GM13977 (cell line): ENCODE results near the gene FEM1C.

ENCODE experiments used
- DNase-seq: peaks from one replicate; pipeline ENCODE4 v3.0.0; 2012; ENCODE audit warnings: low spot score
- CTCF ChIP-seq: IDR thresholded peaks from 2 replicates; pipeline ENCODE4 v1.5.1; 2012; ENCODE audit warnings: mild to moderate bottlenecking, control low read depth; ENCODE audit not compliant: insufficient read depth; ENCODE audit errors: extremely low read depth, missing control alignments
- in situ Hi-C: fragments of 300-500 bp; cut with MboI; formaldehyde crosslinking; loops from one replicate; pipeline ENCODE4 v1.12.0; 2022; ENCODE audit warnings: low sequenced_read_pairs, low pct_unique_long_range_greater_than_20kb, mixed read lengths, inconsistent platforms; ENCODE audit not compliant: unreplicated experiment

FEM1C gene

DNA sequence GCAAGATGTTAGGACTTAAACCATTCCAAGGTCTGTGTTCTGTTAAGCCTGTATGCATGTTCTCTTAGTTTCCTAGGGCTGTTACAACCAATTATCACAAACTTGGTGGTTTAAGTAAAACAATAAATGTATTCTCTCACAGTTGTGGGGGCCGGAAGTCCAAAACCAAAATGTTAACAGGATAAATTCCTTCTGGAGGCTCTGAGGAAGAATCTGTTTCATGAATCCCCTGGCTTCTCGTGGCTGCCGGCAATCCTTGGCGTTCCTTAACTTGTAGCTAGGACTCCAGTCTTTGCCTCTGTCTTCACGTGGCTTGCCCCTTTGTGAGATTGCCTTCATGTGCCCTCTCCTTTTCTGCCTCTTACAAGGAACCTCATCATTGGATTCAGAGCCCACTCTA, 30.4 kb downstream of the FEM1C start:
- no peak for DNase-seq
- in situ Hi-C loops, result no loop called here

DNA sequence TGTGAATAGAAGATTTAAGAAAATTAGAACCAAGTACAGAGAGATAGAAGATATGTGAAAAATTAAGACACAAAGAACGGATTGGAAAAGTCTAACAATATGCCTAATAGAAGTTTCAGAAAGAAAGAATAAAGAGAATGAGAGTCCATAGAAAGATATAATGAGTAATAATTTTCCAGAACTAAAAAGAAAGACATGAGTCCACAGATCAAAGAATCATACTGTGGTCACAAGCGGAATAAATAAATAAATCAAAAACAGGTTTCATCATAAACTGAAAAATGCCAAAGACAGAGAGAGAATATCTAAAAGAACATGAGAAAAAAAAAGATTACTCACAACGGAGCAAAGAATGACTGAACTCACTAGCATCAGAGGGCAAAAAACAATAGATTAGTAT, 32.9 kb downstream of the FEM1C start:
- TF ChIP-seq CTCF, result no peak
- no peak for DNase-seq
- in situ Hi-C loops, result no loop called here

More for the DNA sequence above, 30.4 kb downstream of the FEM1C start:
- no peak for TF ChIP-seq CTCF

- in situ Hi-C loops, result no loop called here
Measured at GRCh38 chr5:115510145-115510645, 34.4 kb downstream of the FEM1C start.

DNA sequence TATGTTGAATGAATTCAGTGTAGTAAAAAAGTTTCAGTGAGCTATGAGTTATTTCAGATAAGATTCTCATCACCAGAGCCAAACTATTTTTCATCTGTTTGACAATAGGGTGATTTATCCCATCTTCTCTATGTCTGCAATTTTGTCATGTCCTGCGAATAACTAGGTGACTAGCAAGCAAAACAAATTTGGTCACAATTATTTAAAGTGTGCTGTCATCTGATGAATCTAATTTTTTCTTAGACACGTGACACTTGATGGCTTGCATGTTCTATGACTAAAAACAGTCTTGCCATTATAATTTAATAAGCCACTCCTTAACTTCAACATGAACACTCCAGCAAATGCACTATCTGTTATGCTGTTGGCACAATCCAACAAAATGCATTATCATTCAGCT, 35.0 kb downstream of the FEM1C start:
- no peak for DNase-seq
- TF ChIP-seq CTCF, result no peak
- in situ Hi-C loops, result no loop called here

More at GRCh38 chr5:115510145-115510645, 34.4 kb downstream of the FEM1C start:
- TF ChIP-seq CTCF, result no peak
- DNase-seq, result no peak

DNA sequence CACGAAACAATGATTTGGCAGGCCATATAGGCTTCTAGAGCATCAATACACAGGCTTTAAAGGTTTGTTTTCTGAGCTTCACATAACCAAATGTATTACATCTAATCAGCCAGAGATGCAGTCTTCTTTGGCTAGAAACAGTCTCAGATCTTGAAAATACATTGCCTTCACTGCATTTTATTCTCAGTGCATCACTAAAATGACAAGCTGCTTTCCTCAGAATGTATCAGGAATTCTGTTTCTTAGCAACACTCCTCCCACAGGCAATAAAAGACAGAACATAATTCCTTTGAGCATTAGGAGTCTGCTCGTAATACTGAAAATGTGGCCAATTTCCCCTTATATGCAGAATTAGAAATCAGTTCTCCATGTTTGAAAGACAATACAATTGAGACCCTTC, 36.9 kb downstream of the FEM1C start:
- TF ChIP-seq CTCF, result no peak
- in situ Hi-C loops, result no loop called here
- no peak for DNase-seq

DNA sequence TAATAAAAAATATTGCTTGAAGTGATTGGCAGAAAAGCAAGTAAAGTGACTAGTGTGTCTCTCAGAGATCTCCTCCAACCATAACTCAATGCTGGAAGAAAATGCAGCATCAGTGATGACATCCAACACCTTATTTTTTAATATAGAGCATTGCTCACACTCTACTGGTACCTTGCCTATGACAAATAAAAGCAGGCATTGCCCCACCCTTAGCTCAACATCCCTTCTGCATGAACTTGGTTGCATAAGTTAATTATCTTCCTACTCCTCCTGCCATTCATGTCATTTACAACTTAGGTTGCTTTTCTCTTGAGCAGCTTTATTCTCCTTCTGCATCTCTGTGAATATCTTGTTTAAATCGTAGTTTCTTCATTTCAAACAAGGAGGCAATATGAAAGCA, 41.2 kb downstream of the FEM1C start:
- DNase-seq, result no peak
- no peak for TF ChIP-seq CTCF
- in situ Hi-C loops, result no loop called here

DNA sequence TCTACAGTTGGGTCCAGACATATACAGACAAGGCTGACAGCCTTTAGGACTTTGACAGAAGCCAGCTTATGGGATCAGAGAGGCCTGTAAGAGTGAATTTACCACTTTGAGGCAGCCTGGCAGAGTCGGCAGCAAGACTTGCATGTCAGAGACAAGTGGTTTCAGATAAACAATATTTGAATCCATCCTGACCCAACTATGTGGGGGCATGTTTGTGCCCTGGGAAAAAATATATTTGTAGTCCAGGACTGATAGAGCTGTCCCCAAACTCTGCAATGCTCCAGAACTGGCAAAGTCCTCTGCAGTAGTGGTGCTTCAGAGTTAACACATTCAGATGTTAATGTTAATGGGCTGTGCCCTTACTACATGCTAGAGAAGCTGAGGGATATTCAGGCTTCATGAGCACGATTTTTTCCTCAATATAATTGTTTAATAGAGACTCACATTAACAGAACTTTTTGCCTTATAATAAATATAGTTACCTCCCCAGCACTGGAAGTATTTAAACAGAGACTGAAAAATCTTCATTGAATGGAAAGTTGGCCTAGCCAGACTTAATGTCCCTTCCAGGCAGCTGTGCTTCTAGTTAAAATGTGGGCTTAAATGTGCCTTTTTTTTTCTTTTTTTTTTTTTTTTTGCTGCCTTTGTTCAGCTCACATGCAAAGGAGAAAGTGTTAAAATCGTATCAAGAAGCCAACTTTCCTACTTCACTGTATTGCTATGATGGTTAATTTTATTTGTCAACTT, 42.9 kb downstream of the FEM1C start:
- in situ Hi-C loops, result no loop called here
- TF ChIP-seq CTCF, result no peak

More for the DNA sequence above, 42.9 kb downstream of the FEM1C start:
- no peak for DNase-seq
